GM18505 (cell line): ENCODE data around the gene AMIGO3.
"Not testable (repeated sequence)": the region's sequence is repeated elsewhere in the genome, so short reads cannot be mapped to it uniquely, and the experiment has no call there.

Experiments
- ATAC-seq: cut with Tn5 transposase; IDR thresholded peaks from one replicate; pipeline ENCODE4 v1.9.1; 2021; ENCODE audit not compliant: unreplicated experiment
- POLR2A ChIP-seq: IDR thresholded peaks from 4 replicates; pipeline ENCODE4 v1.6.1; 2011; ENCODE audit warnings: borderline replicate concordance; ENCODE audit not compliant: insufficient read depth, insufficient read length; ENCODE audit errors: extremely low read depth

AMIGO3 gene

GRCh38 chr3:49699281-49699979 is 20.1 kb downstream of the AMIGO3 start:
- TF ChIP-seq POLR2A: no peak
- no peak for ATAC-seq

DNA sequence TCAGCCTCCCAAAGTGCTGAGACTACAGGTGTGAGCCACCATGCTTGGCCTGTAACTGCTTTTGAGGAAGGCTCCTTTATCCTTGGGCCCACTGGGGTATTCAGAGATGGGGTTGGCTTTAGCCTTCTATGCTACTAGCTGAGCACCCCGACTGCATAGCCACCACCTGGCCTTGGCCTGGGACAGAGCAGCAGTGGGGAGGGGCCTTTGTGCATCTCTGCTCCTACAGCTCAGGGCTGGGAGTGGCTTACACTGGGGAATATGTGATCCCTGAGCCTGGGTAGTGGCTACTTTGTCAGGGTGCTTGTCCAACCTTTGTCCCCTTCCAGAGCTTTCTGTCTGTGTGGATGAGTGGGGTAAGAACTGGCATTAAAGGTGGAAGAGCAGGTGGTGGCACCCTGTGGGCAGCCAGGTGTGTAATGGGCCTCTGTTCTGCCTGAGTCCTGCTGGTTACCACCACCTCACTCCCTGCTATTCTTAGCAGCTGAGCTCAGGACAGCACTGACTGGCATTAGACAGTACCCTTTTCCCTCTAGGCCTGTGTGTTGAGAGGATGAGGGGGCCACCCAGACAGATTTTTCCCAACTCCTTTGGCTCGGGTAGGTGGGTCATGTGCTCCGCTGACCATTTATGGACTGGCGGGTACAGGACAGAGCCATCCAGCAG is 24.0 kb downstream of the AMIGO3 start:
- not testable (repeated sequence) for ATAC-seq

DNA sequence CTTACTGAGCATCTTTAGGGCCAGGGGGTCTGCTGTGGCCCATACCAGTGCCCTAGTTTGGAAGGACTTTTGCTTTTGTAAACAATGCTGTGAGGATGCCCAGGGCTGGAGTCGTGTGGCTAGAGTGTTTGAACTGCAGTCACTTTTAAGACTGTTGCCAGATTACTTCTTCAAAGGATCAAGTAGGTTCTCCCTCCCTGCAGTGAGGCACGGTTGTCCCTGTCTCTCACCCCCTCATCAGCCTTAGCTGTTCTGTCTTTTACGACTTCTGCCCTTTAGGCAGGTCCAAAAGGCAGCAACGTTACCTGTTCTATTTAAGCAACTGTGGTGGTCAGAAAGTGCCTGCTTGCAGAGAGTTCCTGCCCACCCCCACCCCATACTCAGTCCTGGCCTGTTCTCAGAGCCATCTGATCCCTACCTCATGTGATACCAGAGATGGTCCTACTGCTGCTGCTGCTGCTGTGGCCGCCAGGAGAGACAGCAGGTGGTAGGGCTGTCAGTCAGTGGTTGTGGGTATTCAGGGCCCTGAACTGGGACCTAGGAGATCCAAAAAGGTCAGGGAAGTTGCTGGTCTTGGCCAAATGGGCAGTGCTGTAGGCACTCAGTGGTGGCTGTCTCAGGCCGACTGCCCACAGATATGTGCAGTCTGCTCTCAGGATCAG is 24.9 kb downstream of the AMIGO3 start:
- ATAC-seq: not testable (repeated sequence)

- not testable (repeated sequence) for ATAC-seq
Measured at GRCh38 chr3:49691481-49691880, 28.0 kb downstream of the AMIGO3 start.

- not testable (repeated sequence) for ATAC-seq
Measured at GRCh38 chr3:49690856-49691255, 28.6 kb downstream of the AMIGO3 start.

DNA sequence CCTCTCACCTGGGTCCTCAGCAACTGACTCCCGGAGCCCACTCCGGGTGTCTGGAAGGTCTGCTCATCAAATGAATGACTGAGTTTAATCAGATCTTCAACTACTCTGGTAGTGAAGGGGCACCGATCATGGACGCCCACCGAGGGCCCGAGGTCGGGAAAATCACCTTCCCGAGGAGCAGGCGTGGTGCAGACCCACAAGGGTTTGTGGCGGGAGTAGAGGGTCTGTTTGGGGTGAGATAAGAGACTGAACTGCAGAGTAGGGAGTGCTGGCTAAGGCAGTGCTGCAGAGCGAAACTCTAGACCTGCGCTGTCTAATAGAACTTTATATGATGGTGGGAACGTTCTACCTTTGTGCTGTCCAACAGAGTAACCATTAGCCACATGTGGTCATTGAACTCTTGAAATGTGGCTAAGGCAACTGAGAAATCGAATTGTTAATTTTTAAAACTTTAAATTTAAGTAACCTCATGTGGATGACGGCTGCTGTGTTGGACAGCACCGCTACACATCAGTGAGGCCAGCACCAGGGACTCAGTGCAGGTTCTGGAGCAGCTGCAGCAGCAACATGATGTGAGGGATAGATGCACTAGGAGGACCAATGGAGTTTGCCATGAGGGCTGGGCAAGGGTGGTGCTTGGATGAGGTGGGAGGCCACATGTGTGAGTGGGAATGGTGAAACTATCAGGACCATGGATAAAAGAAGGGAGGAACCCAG is 29.4 kb downstream of the AMIGO3 start:
- peak; percentile 3 for ATAC-seq

- TF ChIP-seq POLR2A: peak; percentile 79
- peak; percentile 65 for ATAC-seq
Measured at GRCh38 chr3:49689046-49689907, 30.2 kb downstream of the AMIGO3 start, which contains the start of the genes MST1 and RNF123. Gene MST1 (minus strand): TSS chr3:49689474. CDS start chr3:49688691, 783 bp downstream. Gene RNF123 (plus strand): TSS chr3:49689557. CDS start chr3:49691166, 1,609 bp downstream.

DNA sequence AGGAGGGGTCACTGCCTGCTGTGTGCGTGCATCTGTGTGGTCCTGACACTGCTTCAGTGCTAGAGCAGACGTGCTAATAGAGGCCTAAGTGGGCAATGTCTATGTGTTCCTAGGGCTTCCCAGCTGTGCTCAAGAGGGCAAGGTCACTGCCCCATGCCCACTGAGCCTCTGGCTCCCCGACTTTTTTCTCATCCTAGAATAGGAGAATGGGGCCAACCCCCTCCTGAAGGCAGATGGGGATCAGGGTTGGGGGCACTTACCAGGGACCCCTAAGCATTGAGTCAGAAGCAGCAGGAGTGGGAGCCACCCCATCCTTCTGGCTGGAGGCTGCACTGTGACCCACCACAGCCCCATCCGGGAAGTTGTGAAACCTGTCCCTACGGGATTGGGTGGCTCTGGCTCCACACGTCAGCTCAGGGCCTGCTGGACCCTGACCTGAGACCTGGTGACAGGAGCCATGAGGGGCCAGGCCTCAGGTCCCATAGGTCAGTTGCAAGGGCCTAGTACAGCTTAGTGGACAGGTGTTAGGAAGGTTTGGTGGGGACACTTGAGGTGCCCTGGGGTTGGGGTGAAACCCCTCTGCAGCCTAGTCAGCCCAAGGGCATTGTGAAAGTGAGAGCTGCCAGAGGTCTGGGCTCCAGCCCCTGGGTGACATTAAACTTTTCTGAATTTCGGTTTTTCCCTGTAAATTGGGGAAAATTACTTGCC is 31.0 kb downstream of the AMIGO3 start:
- ATAC-seq: peak; percentile 5

- ATAC-seq: not testable (repeated sequence)
Measured at GRCh38 chr3:49687424-49687795, 32.1 kb downstream of the AMIGO3 start.

DNA sequence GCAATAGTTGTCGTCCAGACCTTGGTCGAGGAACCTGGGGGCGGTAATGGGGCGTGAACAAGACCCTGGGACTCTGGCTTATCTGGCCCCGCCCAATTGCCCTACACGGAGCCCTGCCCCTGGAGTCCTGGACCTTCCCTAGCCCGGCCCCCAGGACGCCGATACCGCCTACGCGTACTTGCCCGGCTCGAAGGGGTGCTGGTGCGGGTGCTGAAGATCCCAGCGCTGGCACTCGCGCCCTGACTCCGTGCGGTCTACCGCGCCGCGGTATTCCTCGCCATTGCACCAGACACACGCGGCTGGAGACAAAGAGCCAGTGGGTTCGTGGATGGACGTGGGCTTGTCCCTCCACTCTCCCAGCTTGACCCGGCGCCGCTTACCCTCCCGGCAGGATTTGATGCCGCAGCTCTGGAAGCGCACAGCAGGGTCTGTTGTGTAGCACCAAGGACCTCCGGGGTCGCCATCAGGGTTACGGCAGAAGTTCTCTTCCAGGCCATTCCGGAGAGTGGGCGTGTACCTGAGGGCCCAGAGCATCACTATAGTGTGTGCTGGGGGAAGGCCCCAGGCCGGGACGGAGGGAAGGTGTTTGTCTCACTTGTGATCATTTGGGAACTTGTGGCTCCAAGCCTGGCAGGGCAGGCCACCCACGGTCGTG is 32.6 kb downstream of the AMIGO3 start:
- ATAC-seq: not testable (repeated sequence)

- not testable (repeated sequence) for ATAC-seq
Measured at GRCh38 chr3:49686346-49686745, 33.1 kb downstream of the AMIGO3 start.

DNA sequence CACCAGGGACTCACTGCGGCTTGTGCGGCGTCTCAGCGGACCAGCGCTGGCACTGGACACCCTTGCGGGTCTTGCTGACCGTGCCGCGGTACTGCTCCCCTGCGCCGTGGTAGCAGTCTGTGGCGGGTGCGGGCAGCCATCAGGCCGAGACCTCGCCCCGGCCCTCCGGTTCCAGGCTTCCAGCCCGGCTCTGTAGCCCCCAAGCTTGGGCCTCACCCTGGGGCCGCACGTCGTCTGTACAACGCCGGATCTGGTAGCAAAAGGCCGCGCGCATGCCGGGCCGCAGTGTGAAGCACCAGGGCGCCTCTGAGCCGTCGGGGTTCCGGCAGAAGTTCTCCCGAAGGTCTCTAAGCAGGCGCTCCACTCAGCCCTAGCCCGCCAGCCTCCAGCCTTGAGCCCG is 33.6 kb downstream of the AMIGO3 start:
- ATAC-seq: not testable (repeated sequence)

DNA sequence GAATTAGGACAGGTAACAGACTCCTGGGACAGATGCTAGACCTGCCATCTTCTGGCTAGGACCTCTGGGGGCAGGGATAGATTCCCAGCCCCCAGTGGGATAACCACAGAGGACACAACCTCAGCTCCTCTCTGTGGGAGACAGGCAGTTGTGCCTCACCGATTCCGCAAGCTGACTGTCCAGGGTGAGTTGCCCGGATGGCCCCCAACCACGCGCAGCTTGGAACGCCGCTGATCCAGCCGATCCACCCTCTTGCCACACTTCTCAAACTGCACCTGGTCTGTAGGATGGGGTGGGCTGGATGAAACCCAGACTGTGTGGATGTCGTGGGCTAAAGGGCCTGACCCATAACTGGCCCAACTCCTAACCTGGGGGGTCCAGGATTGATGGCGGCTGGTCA is 34.4 kb downstream of the AMIGO3 start:
- not testable (repeated sequence) for ATAC-seq

DNA sequence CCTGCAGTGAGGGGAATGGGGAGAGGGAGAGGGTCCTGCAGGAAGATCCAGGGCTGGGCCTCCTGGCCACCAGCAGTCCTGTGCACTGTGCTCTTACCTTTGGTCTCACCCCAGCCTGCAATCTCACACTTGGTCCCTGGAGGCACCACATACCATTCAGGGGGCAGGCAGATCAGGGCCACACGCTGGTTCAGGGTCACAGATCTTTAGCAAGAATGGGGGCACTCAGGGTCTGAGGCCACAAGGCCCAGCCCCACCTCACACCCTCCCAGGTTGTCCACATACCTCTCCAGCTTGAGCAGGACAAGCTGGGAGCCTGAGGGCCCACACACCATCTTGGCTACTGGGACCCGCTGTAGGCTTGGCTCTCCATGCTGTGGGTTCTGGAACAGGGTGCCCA is 35.0 kb downstream of the AMIGO3 start:
- ATAC-seq: not testable (repeated sequence)
